ENCODE results near the gene TMEM81. TPM values are rescaled to one million over a fixed set of nuclear protein-coding genes. Genes with fewer than 3 reads are reported as not detected.

Gene TMEM81
- total and polyA plus RNA-seq, 7 experiments from 2014 or later, result 0.79 to 8.9 (median 3.3) TPM

DNA sequence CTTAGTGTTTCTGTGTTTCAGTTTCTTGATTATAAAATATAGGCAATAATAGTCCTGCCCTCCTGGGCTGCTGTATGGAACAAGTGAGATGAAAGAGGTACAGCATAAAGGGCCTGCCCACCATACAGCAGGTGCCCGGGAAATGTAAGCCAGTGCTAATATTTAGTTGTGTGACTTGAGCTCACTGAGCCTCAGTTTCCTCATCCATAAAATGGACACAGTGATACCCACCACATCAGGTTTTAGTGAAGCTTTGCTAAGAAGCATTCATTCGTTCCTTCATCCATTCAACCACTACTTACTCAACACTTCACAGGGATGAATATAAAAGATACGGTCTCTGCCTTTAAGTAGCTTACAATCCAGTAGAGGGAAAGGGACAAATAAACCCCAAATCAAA is 21.4 kb downstream of the TMEM81 start:
- H3K27me3 Mint-ChIP-seq, result no peaks in the 10 kb centered on the region
- ChIA-PET CTCF (interaction anchor here (0.6 to 3.3 kb wide), 7 partner anchors 16 to 256 kb away, joined by 3 to 18 read pairs (median 5); no protein-coding TSS in a partner anchor), POLR2A (no interaction called here)
- no peaks in the 10 kb centered on the region for H3K36me3 Mint-ChIP-seq
- intact Hi-C loops (cut with micrococcal nuclease), result no loop called here
- Histone ChIP-seq H3K36me3 (ENCODE audit: control insufficient read depth in 2 of 3, insufficient read depth in 3 of 3, low read length in 3 of 3) (no peaks in the 10 kb centered on the region), H3K27ac (ENCODE audit: low read depth, low read length) (no peak overlapping the region), H3K9me3 (ENCODE audit: control insufficient read depth in 2 of 3, low read length in 3 of 3) (no peaks in the 10 kb centered on the region), H3K4me3 (ENCODE audit: low read length) (no peak overlapping the region), H3K27me3 (ENCODE audit: control insufficient read depth in 2 of 2, insufficient read depth in 2 of 2, low read length in 2 of 2) (no peaks in the 10 kb centered on the region), H3K4me1 (ENCODE audit: control insufficient read depth in 2 of 2, insufficient read depth in 2 of 2, low read length in 2 of 2) (no peaks in the 10 kb centered on the region)
- H3K4me1 Mint-ChIP-seq, result peaks cover 0 to 4% (median 0%) of the 10 kb centered on the region in 7 donors
- H3K9me3 Mint-ChIP-seq, result no peaks in the 10 kb centered on the region
- DNase-seq (no peak), ATAC-seq (no peak)
- no peak overlapping the region for H3K4me3 Mint-ChIP-seq
- no peak overlapping the region for H3K27ac Mint-ChIP-seq

DNA sequence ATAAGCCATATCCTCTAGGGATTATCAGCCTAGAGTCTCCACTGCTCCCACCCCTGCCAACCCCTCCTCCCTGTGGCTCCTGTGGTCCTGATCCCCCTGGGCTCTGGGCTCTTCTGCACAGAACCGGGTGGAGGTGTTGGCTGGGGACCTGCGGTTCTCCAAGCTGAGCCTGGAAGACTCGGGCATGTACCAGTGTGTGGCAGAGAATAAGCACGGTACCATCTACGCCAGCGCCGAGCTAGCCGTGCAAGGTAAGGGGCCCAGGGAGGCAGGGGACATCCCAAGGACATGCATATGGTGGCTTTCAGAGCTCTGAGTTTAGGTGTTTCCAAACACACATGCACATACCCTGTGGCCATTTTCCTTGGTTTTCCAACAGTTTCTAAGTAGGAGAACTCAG is 21.9 kb downstream of the TMEM81 start:
- POLR2A ChIA-PET, result no interaction called here
- H3K36me3 ChIP-seq (ENCODE audit: control insufficient read depth in 2 of 3, insufficient read depth in 3 of 3, low read length in 3 of 3), result no peaks in the 10 kb centered on the region
- H3K27ac ChIP-seq (ENCODE audit: low read depth, low read length), result no peak overlapping the region
- H3K27me3 ChIP-seq (ENCODE audit: control insufficient read depth in 2 of 2, insufficient read depth in 2 of 2, low read length in 2 of 2), result no peaks in the 10 kb centered on the region
- Mint-ChIP-seq H3K4me3 (no peak overlapping the region), H3K27me3 (no peaks in the 10 kb centered on the region), H3K36me3 (no peaks in the 10 kb centered on the region), H3K27ac (no peak overlapping the region), H3K4me1 (peaks cover 0 to 4% (median 0%) of the 10 kb centered on the region in 7 donors), H3K9me3 (no peaks in the 10 kb centered on the region)
- ATAC-seq, result no peak
- H3K4me3 ChIP-seq (ENCODE audit: low read length), result no peak overlapping the region
- H3K4me1 ChIP-seq (ENCODE audit: control insufficient read depth in 2 of 2, insufficient read depth in 2 of 2, low read length in 2 of 2), result no peaks in the 10 kb centered on the region
- CTCF ChIA-PET, result interaction anchor here (0.6 to 3.3 kb wide), 6 partner anchors 23 to 92 kb away, joined by 3 to 18 read pairs (median 6); no protein-coding TSS in a partner anchor
- intact Hi-C loops (cut with micrococcal nuclease), result no loop called here
- no peak for DNase-seq
- H3K9me3 ChIP-seq (ENCODE audit: control insufficient read depth in 2 of 3, low read length in 3 of 3), result no peaks in the 10 kb centered on the region

DNA sequence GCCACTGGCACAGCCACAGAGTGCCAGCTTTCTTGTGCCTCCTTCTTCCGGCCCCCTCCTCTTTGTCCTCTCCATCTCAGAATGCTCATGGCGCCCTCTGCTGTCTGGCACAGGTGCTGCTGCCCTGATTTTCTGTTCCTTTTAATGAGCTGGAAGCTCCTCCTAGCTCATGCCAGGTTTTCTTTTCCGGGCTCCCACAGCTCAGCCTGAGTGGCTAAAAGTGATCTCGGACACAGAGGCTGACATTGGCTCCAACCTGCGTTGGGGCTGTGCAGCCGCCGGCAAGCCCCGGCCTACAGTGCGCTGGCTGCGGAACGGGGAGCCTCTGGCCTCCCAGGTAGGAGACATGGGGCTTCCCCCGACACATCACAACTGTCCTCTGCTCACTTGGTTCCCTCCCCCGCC is 22.6 kb downstream of the TMEM81 start:
- Mint-ChIP-seq H3K4me3 (no peak overlapping the region), H3K36me3 (no peaks in the 10 kb centered on the region), H3K9me3 (no peaks in the 10 kb centered on the region), H3K27ac (no peak overlapping the region), H3K4me1 (peaks cover 0 to 4% (median 0%) of the 10 kb centered on the region in 7 donors), H3K27me3 (no peaks in the 10 kb centered on the region)
- ATAC-seq, result peak; percentile 83
- H3K4me3 ChIP-seq (ENCODE audit: low read length), result no peak overlapping the region
- no peak overlapping the region for H3K27ac ChIP-seq (ENCODE audit: low read depth, low read length)
- no peaks in the 10 kb centered on the region for H3K27me3 ChIP-seq (ENCODE audit: control insufficient read depth in 2 of 2, insufficient read depth in 2 of 2, low read length in 2 of 2)
- peak; percentile 58 to 79 (median 72) for DNase-seq
- CTCF ChIA-PET, result interaction anchor here (0.6 to 3.3 kb wide), 8 partner anchors 23 to 86 kb away, joined by 3 to 18 read pairs (median 4); no protein-coding TSS in a partner anchor
- H3K4me1 ChIP-seq (ENCODE audit: control insufficient read depth in 2 of 2, insufficient read depth in 2 of 2, low read length in 2 of 2), result no peaks in the 10 kb centered on the region
- intact Hi-C loops (cut with micrococcal nuclease), result loop anchor here (1.0 kb wide), 3 partner anchors 72 to 195 kb away; no protein-coding TSS in a partner anchor
- POLR2A ChIA-PET, result no interaction called here
- no peaks in the 10 kb centered on the region for H3K36me3 ChIP-seq (ENCODE audit: control insufficient read depth in 2 of 3, insufficient read depth in 3 of 3, low read length in 3 of 3)
- H3K9me3 ChIP-seq (ENCODE audit: control insufficient read depth in 2 of 3, low read length in 3 of 3), result no peaks in the 10 kb centered on the region

DNA sequence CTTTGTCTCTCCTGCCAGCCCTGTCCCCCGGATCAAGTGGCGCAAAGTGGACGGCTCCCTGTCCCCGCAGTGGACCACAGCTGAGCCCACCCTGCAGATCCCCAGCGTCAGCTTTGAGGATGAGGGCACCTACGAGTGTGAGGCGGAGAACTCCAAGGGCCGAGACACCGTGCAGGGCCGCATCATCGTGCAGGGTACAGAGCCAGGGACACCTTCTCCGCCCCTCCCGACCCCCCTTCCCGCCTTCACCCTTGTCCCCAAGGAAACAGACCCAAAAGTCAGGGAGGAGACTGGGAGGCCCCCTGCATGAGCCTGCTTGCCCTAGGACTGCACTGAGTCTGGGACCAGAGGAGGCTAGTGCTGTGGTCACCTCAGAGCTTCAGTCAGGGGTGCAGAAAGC is 23.0 kb downstream of the TMEM81 start:
- no peaks in the 10 kb centered on the region for H3K36me3 Mint-ChIP-seq
- ATAC-seq, result no peak
- no peak for DNase-seq
- H3K4me3 ChIP-seq (ENCODE audit: low read length), result no peak overlapping the region
- no peaks in the 10 kb centered on the region for H3K27me3 Mint-ChIP-seq
- no peaks in the 10 kb centered on the region for H3K27me3 ChIP-seq (ENCODE audit: control insufficient read depth in 2 of 2, insufficient read depth in 2 of 2, low read length in 2 of 2)
- ChIA-PET CTCF (interaction anchor here (1.0 to 3.3 kb wide), 6 partner anchors 22 to 85 kb away, joined by 3 to 18 read pairs (median 5); no protein-coding TSS in a partner anchor), POLR2A (no interaction called here)
- H3K36me3 ChIP-seq (ENCODE audit: control insufficient read depth in 2 of 3, insufficient read depth in 3 of 3, low read length in 3 of 3), result no peaks in the 10 kb centered on the region
- H3K9me3 Mint-ChIP-seq, result no peaks in the 10 kb centered on the region
- H3K4me1 ChIP-seq (ENCODE audit: control insufficient read depth in 2 of 2, insufficient read depth in 2 of 2, low read length in 2 of 2), result no peaks in the 10 kb centered on the region
- H3K4me3 Mint-ChIP-seq, result no peak overlapping the region
- H3K4me1 Mint-ChIP-seq, result peaks cover 0 to 4% (median 0%) of the 10 kb centered on the region in 7 donors
- H3K9me3 ChIP-seq (ENCODE audit: control insufficient read depth in 2 of 3, low read length in 3 of 3), result no peaks in the 10 kb centered on the region
- H3K27ac Mint-ChIP-seq, result no peak overlapping the region
- no peak overlapping the region for H3K27ac ChIP-seq (ENCODE audit: low read depth, low read length)
- intact Hi-C loops (cut with micrococcal nuclease), result loop anchor here (1.0 kb wide), 3 partner anchors 72 to 195 kb away; no protein-coding TSS in a partner anchor

DNA sequence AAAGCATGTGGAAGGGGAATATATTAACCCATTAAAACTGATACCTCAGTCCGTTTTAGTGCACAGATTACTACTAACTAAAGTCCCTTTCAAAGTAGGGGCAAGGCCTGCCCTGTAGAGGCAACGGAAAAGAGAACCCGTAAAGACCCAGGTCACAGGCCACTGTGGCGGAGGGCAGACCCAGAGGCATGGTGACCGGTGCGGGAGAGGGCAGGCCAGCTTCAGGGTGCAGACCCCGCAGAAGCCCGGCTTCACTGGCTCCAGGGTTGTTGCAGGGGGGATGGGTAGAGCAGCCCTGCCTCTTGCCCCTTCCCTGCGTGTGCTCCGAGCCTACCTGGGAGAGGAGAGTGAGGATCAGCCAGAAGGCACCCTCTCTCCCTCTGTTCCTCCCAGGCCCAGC is 23.5 kb downstream of the TMEM81 start:
- no peak overlapping the region for H3K27ac Mint-ChIP-seq
- H3K9me3 Mint-ChIP-seq, result no peaks in the 10 kb centered on the region
- Histone ChIP-seq H3K4me3 (ENCODE audit: low read length) (no peak overlapping the region), H3K9me3 (ENCODE audit: control insufficient read depth in 2 of 3, low read length in 3 of 3) (no peaks in the 10 kb centered on the region), H3K36me3 (ENCODE audit: control insufficient read depth in 2 of 3, insufficient read depth in 3 of 3, low read length in 3 of 3) (no peaks in the 10 kb centered on the region), H3K27me3 (ENCODE audit: control insufficient read depth in 2 of 2, insufficient read depth in 2 of 2, low read length in 2 of 2) (no peaks in the 10 kb centered on the region), H3K4me1 (ENCODE audit: control insufficient read depth in 2 of 2, insufficient read depth in 2 of 2, low read length in 2 of 2) (no peaks in the 10 kb centered on the region), H3K27ac (ENCODE audit: low read depth, low read length) (no peak overlapping the region)
- DNase-seq (no peak), ATAC-seq (no peak)
- no peak overlapping the region for H3K4me3 Mint-ChIP-seq
- H3K36me3 Mint-ChIP-seq, result no peaks in the 10 kb centered on the region
- ChIA-PET CTCF (interaction anchor here (1.0 to 3.3 kb wide), 4 partner anchors 68 to 85 kb away, joined by 3 to 18 read pairs (median 8); no protein-coding TSS in a partner anchor), POLR2A (no interaction called here)
- intact Hi-C loops (cut with micrococcal nuclease), result loop anchor here (1.0 kb wide), 3 partner anchors 71 to 196 kb away; no protein-coding TSS in a partner anchor
- H3K4me1 Mint-ChIP-seq, result peaks cover 0 to 4% (median 0%) of the 10 kb centered on the region in 7 donors
- H3K27me3 Mint-ChIP-seq, result no peaks in the 10 kb centered on the region

DNA sequence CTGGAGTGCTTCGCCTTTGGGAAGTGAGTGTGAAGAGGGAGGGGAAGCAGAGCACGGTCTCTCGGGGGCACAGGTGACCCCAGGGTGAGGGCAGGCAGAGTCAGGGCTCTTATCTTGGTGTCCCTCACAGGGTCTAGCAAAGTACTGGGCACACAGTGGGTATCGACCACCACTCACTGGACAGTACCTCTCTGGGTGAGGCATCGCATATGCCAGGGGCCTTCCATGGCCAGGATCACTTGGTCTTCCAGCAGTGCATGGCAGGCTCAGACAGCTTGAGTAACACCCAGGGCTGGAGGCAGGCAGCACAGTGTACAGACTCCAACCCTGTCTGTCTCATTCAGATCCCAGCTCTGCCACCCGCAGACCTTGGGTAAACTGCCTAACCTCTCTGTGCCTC is 24.6 kb downstream of the TMEM81 start:
- H3K36me3 ChIP-seq (ENCODE audit: control insufficient read depth in 2 of 3, insufficient read depth in 3 of 3, low read length in 3 of 3), result no peaks in the 10 kb centered on the region
- CTCF ChIA-PET, result no interaction called here
- intact Hi-C loops (cut with micrococcal nuclease), result no loop called here
- H3K27ac ChIP-seq (ENCODE audit: low read depth, low read length), result no peak overlapping the region
- H3K4me1 ChIP-seq (ENCODE audit: control insufficient read depth in 2 of 2, insufficient read depth in 2 of 2, low read length in 2 of 2), result no peaks in the 10 kb centered on the region
- H3K27me3 ChIP-seq (ENCODE audit: control insufficient read depth in 2 of 2, insufficient read depth in 2 of 2, low read length in 2 of 2), result no peaks in the 10 kb centered on the region
- no peaks in the 10 kb centered on the region for H3K9me3 ChIP-seq (ENCODE audit: control insufficient read depth in 2 of 3, low read length in 3 of 3)
- H3K27me3 Mint-ChIP-seq, result no peaks in the 10 kb centered on the region
- no peak overlapping the region for H3K27ac Mint-ChIP-seq
- no peak overlapping the region for H3K4me3 ChIP-seq (ENCODE audit: low read length)
- no peak for ATAC-seq
- no peaks in the 10 kb centered on the region for H3K36me3 Mint-ChIP-seq
- H3K4me1 Mint-ChIP-seq, result peaks cover 0 to 4% (median 0%) of the 10 kb centered on the region in 7 donors
- H3K9me3 Mint-ChIP-seq, result no peaks in the 10 kb centered on the region
- POLR2A ChIA-PET, result no interaction called here
- DNase-seq, result no peak
- no peak overlapping the region for H3K4me3 Mint-ChIP-seq

DNA sequence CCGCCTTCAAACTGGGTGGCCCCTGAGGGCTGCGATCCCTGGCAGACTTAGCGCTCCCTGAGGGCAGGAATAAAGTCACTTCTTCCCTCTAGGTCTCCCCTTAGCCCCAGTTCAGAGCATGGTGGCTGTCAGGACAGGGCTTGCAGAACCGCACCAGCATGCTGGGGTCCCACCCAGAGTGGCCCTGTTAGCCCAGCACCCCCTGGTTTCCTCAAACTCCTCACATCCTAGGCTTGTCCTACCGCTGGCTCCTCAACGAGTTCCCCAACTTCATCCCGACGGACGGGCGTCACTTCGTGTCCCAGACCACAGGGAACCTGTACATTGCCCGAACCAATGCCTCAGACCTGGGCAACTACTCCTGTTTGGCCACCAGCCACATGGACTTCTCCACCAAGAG is 25.4 kb downstream of the TMEM81 start:
- DNase-seq, result no peak

More for the DNA sequence above, 25.4 kb downstream of the TMEM81 start:
- ChIA-PET POLR2A (no interaction called here), CTCF (no interaction called here)
- no peak overlapping the region for H3K4me3 Mint-ChIP-seq
- no peaks in the 10 kb centered on the region for H3K4me1 ChIP-seq (ENCODE audit: control insufficient read depth in 2 of 2, insufficient read depth in 2 of 2, low read length in 2 of 2)
- peaks cover 0 to 4% (median 0%) of the 10 kb centered on the region in 7 donors for H3K4me1 Mint-ChIP-seq
- H3K36me3 Mint-ChIP-seq, result no peaks in the 10 kb centered on the region
- no peaks in the 10 kb centered on the region for H3K36me3 ChIP-seq (ENCODE audit: control insufficient read depth in 2 of 3, insufficient read depth in 3 of 3, low read length in 3 of 3)
- H3K27me3 Mint-ChIP-seq, result no peaks in the 10 kb centered on the region
- no peak for ATAC-seq
- H3K9me3 Mint-ChIP-seq, result no peaks in the 10 kb centered on the region
- intact Hi-C loops (cut with micrococcal nuclease), result no loop called here
- H3K27ac ChIP-seq (ENCODE audit: low read depth, low read length), result no peak overlapping the region
- no peak overlapping the region for H3K27ac Mint-ChIP-seq
- H3K4me3 ChIP-seq (ENCODE audit: low read length), result no peak overlapping the region
- no peaks in the 10 kb centered on the region for H3K9me3 ChIP-seq (ENCODE audit: control insufficient read depth in 2 of 3, low read length in 3 of 3)
- H3K27me3 ChIP-seq (ENCODE audit: control insufficient read depth in 2 of 2, insufficient read depth in 2 of 2, low read length in 2 of 2), result no peaks in the 10 kb centered on the region
